ENCODE measurements around the gene TENM4. TPM values are rescaled to one million over a fixed set of nuclear protein-coding genes. Genes with fewer than 3 reads are reported as not detected.

Gene TENM4
- total and polyA plus RNA-seq, 4 donors, result 0.02 to 0.33 (median 0.14) TPM

GRCh38 chr11:79304599-79305212 is 136.1 kb downstream of the TENM4 start:
- no peak for DNase-seq (ENCODE audit: low spot score)
- Histone ChIP-seq H3K4me3 (ENCODE audit: low read depth in 1 of 3, low read length in 3 of 3) (no peak overlapping the region), H3K4me1 (ENCODE audit: control insufficient read depth in 4 of 4, insufficient read depth in 4 of 4, low read length in 3 of 4) (no peaks in the 10 kb centered on the region), H3K36me3 (ENCODE audit: control insufficient read depth in 4 of 4, insufficient read depth in 3 of 4, low read depth in 1 of 4, low read length in 3 of 4) (no peaks in the 10 kb centered on the region), H3K9me3 (ENCODE audit: control insufficient read depth in 4 of 4, low read length in 3 of 4) (peaks cover 0 to 1% (median 0%) of the 10 kb centered on the region in 4 donors), H3K27ac (ENCODE audit: low read depth in 1 of 2, low read length in 2 of 2) (no peak overlapping the region), H3K9ac (ENCODE audit: low read depth in 1 of 2, low read length in 2 of 2) (no peak overlapping the region), H3K27me3 (ENCODE audit: control insufficient read depth in 4 of 4, insufficient read depth in 4 of 4, low read length in 3 of 4) (no peaks in the 10 kb centered on the region)
- TF ChIP-seq ZBTB33 (IDR thresholded peaks at IDR 0.05) (no peak), REST (IDR thresholded peaks at IDR 0.05) (no peak), NR2F2 (IDR thresholded peaks at IDR 0.05) (no peak), FOXA2 (IDR thresholded peaks at IDR 0.05) (no peak), RXRA (IDR thresholded peaks at IDR 0.05) (no peak), TAF1 (conservative IDR thresholded peaks at IDR 0.05) (no peak), MAX (IDR thresholded peaks at IDR 0.05) (no peak), HNF4A (conservative IDR thresholded peaks at IDR 0.05) (no peak)
- 75% methylated on average over 4 of the region's 4 CpGs for WGBS

- no peak overlapping the region for H3K27ac ChIP-seq (ENCODE audit: low read depth in 1 of 2, low read length in 2 of 2)
- H3K36me3 ChIP-seq (ENCODE audit: control insufficient read depth in 4 of 4, insufficient read depth in 3 of 4, low read depth in 1 of 4, low read length in 3 of 4), result no peaks in the 10 kb centered on the region
- peaks cover 0 to 3% (median 0%) of the 10 kb centered on the region in 4 donors for H3K27me3 ChIP-seq (ENCODE audit: control insufficient read depth in 4 of 4, insufficient read depth in 4 of 4, low read length in 3 of 4)
- TF ChIP-seq HNF4A (conservative IDR thresholded peaks at IDR 0.05) (no peak), NR2F2 (IDR thresholded peaks at IDR 0.05) (no peak), JUND (IDR thresholded peaks at IDR 0.05) (no peak), ZBTB33 (IDR thresholded peaks at IDR 0.05) (no peak), GABPA (IDR thresholded peaks at IDR 0.05 in 1 of 2, conservative IDR thresholded peaks at IDR 0.05 in 1 of 2) (no peak), CTCF (IDR thresholded peaks at IDR 0.05; ENCODE audit: low read depth, low read length, missing input control) (no peak), REST (IDR thresholded peaks at IDR 0.05) (no peak), YY1 (IDR thresholded peaks at IDR 0.05) (no peak), HNF4G (IDR thresholded peaks at IDR 0.05) (no peak), ATF3 (IDR thresholded peaks at IDR 0.05) (no peak), TAF1 (conservative IDR thresholded peaks at IDR 0.05) (no peak), EGR1 (IDR thresholded peaks at IDR 0.05; ENCODE audit: low read depth in 2 of 2) (no peak), SP1 (IDR thresholded peaks at IDR 0.05) (no peak)
- no peaks in the 10 kb centered on the region for H3K4me1 ChIP-seq (ENCODE audit: control insufficient read depth in 4 of 4, insufficient read depth in 4 of 4, low read length in 3 of 4)
- 67% methylated on average over 3 of the region's 3 CpGs for WGBS
- H3K4me3 ChIP-seq (ENCODE audit: low read depth in 1 of 3, low read length in 3 of 3), result no peak overlapping the region
- H3K9me3 ChIP-seq (ENCODE audit: control insufficient read depth in 4 of 4, low read length in 3 of 4), result no peaks in the 10 kb centered on the region
- H3K9ac ChIP-seq (ENCODE audit: low read depth in 1 of 2, low read length in 2 of 2), result no peak overlapping the region
- DNase-seq (ENCODE audit: low spot score), result no peak
Measured at GRCh38 chr11:79296141-79296540, 144.7 kb downstream of the TENM4 start.
